ENCODE measurements around the gene COG7.
"Not testable (repeated sequence)": the region's sequence is repeated elsewhere in the genome, so short reads cannot be mapped to it uniquely, and the experiment has no call there.

COG7 gene

DNA sequence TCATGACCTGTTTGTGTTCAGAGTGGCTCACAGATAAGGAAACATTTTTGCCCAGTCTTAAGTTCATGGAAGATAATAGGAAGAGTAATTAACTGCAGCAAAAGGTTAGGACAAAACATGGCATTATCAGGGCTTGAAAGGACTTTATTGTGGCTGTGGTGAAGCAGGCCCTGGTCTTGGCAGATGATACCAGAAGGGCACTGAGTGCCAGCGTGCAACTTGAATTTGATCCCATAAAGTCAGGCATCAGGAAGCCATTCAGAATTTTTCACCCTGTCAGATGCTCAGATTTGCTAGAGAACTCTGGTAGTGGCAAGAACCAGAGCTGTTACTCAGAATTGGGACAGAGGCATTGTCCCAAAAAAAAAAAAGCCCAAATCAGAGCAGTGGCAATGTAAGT, 11.2 kb upstream of the COG7 start:
- H3K4me3 ChIP-seq (ENCODE audit: low read depth, low read length), result no peak overlapping the region
- in situ Hi-C loops (cut with HindIII; ENCODE audit: low sequenced_read_pairs), result no loop called here
- DNase-seq (ENCODE audit: low read depth), result no peak
- TF ChIP-seq, protein P1, sequence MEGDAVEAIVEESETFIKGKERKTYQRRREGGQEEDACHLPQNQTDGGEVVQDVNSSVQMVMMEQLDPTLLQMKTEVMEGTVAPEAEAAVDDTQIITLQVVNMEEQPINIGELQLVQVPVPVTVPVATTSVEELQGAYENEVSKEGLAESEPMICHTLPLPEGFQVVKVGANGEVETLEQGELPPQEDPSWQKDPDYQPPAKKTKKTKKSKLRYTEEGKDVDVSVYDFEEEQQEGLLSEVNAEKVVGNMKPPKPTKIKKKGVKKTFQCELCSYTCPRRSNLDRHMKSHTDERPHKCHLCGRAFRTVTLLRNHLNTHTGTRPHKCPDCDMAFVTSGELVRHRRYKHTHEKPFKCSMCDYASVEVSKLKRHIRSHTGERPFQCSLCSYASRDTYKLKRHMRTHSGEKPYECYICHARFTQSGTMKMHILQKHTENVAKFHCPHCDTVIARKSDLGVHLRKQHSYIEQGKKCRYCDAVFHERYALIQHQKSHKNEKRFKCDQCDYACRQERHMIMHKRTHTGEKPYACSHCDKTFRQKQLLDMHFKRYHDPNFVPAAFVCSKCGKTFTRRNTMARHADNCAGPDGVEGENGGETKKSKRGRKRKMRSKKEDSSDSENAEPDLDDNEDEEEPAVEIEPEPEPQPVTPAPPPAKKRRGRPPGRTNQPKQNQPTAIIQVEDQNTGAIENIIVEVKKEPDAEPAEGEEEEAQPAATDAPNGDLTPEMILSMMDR (IDR thresholded peaks at IDR 0.05; ENCODE audit: low read depth, low read length, missing control alignments), result no peak

DNA sequence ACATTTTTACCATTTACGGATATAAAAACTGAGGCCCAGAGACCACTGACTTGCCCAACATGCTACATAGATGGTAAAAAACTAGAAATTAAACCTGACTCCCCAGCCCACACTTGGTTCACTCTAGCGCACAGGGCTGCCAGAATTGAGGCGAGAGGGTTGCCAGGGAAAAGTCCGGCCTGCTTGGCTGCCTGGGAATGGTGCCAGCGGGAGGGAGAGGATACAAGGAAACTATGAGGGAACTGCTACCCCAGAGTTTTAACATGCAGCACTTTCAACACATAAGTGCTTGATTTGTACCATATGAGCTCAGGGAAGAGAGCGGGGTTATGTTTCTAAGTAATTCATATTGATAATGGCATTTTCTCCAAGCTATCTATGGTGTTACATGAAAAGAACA, 10.0 kb upstream of the COG7 start:
- H3K4me3 ChIP-seq (ENCODE audit: low read depth, low read length); in situ Hi-C loops (cut with HindIII; ENCODE audit: low sequenced_read_pairs): not testable (repeated sequence)
- peak; percentile 65 for DNase-seq (ENCODE audit: low read depth)

GRCh38 chr16:23453338-23454052, 506 bp upstream of the COG7 start:
- peak overlapping the region; percentile 95 for H3K4me3 ChIP-seq (ENCODE audit: low read depth, low read length)
- TF ChIP-seq, protein P1 (IDR thresholded peaks at IDR 0.05; ENCODE audit: low read depth, low read length, missing control alignments), result no peak
- in situ Hi-C loops (cut with HindIII; ENCODE audit: low sequenced_read_pairs), result no loop called here
- DNase-seq (ENCODE audit: low read depth), result no peak

GRCh38 chr16:23452221-23452571, 793 bp downstream of the COG7 start:
- H3K4me3 ChIP-seq (ENCODE audit: low read depth, low read length), result peak overlapping the region; percentile 95
- in situ Hi-C loops (cut with HindIII; ENCODE audit: low sequenced_read_pairs), result no loop called here
- TF ChIP-seq, protein P1 (IDR thresholded peaks at IDR 0.05; ENCODE audit: low read depth, low read length, missing control alignments), result no peak
- DNase-seq (ENCODE audit: low read depth), result no peak

DNA sequence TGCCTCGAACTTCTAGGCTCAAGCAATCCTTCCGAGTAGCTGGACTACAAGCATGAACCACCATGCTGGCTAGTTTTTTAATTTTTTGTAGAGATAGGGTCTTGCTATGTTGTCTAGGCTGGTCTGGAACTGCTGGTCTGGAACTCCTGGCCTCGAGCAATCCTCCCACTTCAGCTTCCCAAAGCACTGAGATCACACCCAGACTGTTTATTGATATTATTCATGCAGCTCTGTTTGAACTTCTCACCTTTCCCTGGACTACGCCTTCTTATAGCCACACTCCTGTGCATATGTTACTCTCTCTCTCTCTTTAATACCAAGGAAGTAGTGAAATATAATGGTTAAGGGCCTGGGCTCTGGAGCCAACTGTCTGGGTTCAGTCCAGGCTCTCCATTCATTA, 4.6 kb downstream of the COG7 start:
- no peak overlapping the region for H3K4me3 ChIP-seq (ENCODE audit: low read depth, low read length)
- no peak for DNase-seq (ENCODE audit: low read depth)
- TF ChIP-seq, protein P1 (IDR thresholded peaks at IDR 0.05; ENCODE audit: low read depth, low read length, missing control alignments), result no peak
- in situ Hi-C loops (cut with HindIII; ENCODE audit: low sequenced_read_pairs), result loop anchor here (25.0 kb wide), 1 partner anchor 261 kb away; the partner anchor contains the start of gene SCNN1G

- H3K4me3 ChIP-seq (ENCODE audit: low read depth, low read length); DNase-seq (ENCODE audit: low read depth): not testable (repeated sequence)
- in situ Hi-C loops (cut with HindIII; ENCODE audit: low sequenced_read_pairs), result loop anchor here (25.0 kb wide), 1 partner anchor 250 kb away; the partner anchor contains the start of gene SCNN1G
Observed at GRCh38 chr16:23437542-23437941, 15.4 kb downstream of the COG7 start.

GRCh38 chr16:23436951-23437350, 16.0 kb downstream of the COG7 start:
- no peak overlapping the region for H3K4me3 ChIP-seq (ENCODE audit: low read depth, low read length)
- DNase-seq (ENCODE audit: low read depth), result no peak
- TF ChIP-seq, protein P1 (IDR thresholded peaks at IDR 0.05; ENCODE audit: low read depth, low read length, missing control alignments), result no peak
- in situ Hi-C loops (cut with HindIII; ENCODE audit: low sequenced_read_pairs), result loop anchor here (25.0 kb wide), 1 partner anchor 250 kb away; the partner anchor contains the start of gene SCNN1G

Data from astrocyte of the cerebellum (primary cell).